ENCODE measurements around the gene KCTD2.

The KCTD2 gene

GRCh38 chr17:75094871-75095399, 47.9 kb downstream of the KCTD2 start:
- TF ChIP-seq POLR2AphosphoS5 (IDR thresholded peaks at IDR 0.05; ENCODE audit: low read depth, low read length) = no peak
- no peak for TF ChIP-seq FOXP2 (optimal IDR thresholded peaks at IDR 0.05; ENCODE audit: borderline replicate concordance, extremely low read depth, extremely low read length, insufficient read depth)
- no peak for TF ChIP-seq TAF1 (IDR thresholded peaks at IDR 0.05; ENCODE audit: borderline replicate concordance, insufficient read depth, low read length)
- no peak for TF ChIP-seq SIN3A (IDR thresholded peaks at IDR 0.05; ENCODE audit: borderline replicate concordance, insufficient read depth, low read length)
- TF ChIP-seq, protein P1, sequence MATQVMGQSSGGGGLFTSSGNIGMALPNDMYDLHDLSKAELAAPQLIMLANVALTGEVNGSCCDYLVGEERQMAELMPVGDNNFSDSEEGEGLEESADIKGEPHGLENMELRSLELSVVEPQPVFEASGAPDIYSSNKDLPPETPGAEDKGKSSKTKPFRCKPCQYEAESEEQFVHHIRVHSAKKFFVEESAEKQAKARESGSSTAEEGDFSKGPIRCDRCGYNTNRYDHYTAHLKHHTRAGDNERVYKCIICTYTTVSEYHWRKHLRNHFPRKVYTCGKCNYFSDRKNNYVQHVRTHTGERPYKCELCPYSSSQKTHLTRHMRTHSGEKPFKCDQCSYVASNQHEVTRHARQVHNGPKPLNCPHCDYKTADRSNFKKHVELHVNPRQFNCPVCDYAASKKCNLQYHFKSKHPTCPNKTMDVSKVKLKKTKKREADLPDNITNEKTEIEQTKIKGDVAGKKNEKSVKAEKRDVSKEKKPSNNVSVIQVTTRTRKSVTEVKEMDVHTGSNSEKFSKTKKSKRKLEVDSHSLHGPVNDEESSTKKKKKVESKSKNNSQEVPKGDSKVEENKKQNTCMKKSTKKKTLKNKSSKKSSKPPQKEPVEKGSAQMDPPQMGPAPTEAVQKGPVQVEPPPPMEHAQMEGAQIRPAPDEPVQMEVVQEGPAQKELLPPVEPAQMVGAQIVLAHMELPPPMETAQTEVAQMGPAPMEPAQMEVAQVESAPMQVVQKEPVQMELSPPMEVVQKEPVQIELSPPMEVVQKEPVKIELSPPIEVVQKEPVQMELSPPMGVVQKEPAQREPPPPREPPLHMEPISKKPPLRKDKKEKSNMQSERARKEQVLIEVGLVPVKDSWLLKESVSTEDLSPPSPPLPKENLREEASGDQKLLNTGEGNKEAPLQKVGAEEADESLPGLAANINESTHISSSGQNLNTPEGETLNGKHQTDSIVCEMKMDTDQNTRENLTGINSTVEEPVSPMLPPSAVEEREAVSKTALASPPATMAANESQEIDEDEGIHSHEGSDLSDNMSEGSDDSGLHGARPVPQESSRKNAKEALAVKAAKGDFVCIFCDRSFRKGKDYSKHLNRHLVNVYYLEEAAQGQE (IDR thresholded peaks at IDR 0.05; ENCODE audit: insufficient read depth in 1 of 2, low read depth in 2 of 2, low read length in 2 of 2) = no peak

DNA sequence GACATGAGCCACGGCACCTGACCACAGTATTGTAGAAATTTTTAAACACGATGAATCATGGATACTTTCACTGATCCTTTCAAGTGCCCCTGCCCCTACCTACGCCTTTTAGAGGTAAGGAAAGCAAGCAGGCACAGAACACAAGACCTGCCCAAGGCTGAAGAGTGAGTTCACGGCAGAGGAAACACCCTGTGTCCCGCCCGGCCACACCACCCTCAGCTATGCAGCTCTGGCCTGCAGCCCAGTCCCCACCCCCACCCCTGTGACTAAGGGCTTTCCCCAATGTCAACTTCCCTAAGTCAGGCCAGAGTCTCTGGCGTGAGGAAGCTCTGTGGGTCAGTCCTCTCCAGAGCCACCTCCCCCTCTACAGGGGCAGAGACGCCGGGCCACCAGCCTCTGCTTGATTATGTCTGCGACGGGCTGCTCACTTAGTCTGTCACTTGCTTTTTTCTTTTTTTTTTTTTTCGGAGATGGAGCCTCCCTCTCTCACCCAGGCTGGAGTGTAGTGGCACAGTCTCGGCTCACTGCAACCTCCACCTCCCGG, 49.1 kb downstream of the KCTD2 start:
- no peak for TF ChIP-seq TAF1 (IDR thresholded peaks at IDR 0.05; ENCODE audit: borderline replicate concordance, insufficient read depth, low read length)
- peak; percentile 41; the same call in 1 of the 2 replicates for TF ChIP-seq SIN3A (IDR thresholded peaks at IDR 0.05; ENCODE audit: borderline replicate concordance, insufficient read depth, low read length)
- TF ChIP-seq POLR2AphosphoS5 (IDR thresholded peaks at IDR 0.05; ENCODE audit: low read depth, low read length) = no peak
- TF ChIP-seq, protein P1 (IDR thresholded peaks at IDR 0.05; ENCODE audit: insufficient read depth in 1 of 2, low read depth in 2 of 2, low read length in 2 of 2) = no peak
- peak; percentile 82 for TF ChIP-seq FOXP2 (optimal IDR thresholded peaks at IDR 0.05; ENCODE audit: borderline replicate concordance, extremely low read depth, extremely low read length, insufficient read depth)

GRCh38 chr17:75097865-75098264, 50.8 kb downstream of the KCTD2 start:
- TF ChIP-seq, protein P1 (IDR thresholded peaks at IDR 0.05; ENCODE audit: insufficient read depth in 1 of 2, low read depth in 2 of 2, low read length in 2 of 2) = no peak
- TF ChIP-seq SIN3A (IDR thresholded peaks at IDR 0.05; ENCODE audit: borderline replicate concordance, insufficient read depth, low read length) (no peak), POLR2AphosphoS5 (IDR thresholded peaks at IDR 0.05; ENCODE audit: low read depth, low read length) (no peak), FOXP2 (optimal IDR thresholded peaks at IDR 0.05; ENCODE audit: borderline replicate concordance, extremely low read depth, extremely low read length, insufficient read depth) (no peak), TAF1 (IDR thresholded peaks at IDR 0.05; ENCODE audit: borderline replicate concordance, insufficient read depth, low read length) (no peak)

GRCh38 chr17:75098861-75099260, 51.8 kb downstream of the KCTD2 start:
- TF ChIP-seq, protein P1 (IDR thresholded peaks at IDR 0.05; ENCODE audit: insufficient read depth in 1 of 2, low read depth in 2 of 2, low read length in 2 of 2) = no peak
- no peak for TF ChIP-seq FOXP2 (optimal IDR thresholded peaks at IDR 0.05; ENCODE audit: borderline replicate concordance, extremely low read depth, extremely low read length, insufficient read depth)
- no peak for TF ChIP-seq TAF1 (IDR thresholded peaks at IDR 0.05; ENCODE audit: borderline replicate concordance, insufficient read depth, low read length)
- TF ChIP-seq POLR2AphosphoS5 (IDR thresholded peaks at IDR 0.05; ENCODE audit: low read depth, low read length) = no peak
- TF ChIP-seq SIN3A (IDR thresholded peaks at IDR 0.05; ENCODE audit: borderline replicate concordance, insufficient read depth, low read length) = no peak
